ENCODE data around the gene BCKDHA. TPM values are rescaled to one million over a fixed set of nuclear protein-coding genes. Genes with fewer than 3 reads are reported as not detected.

Gene BCKDHA
- total and polyA plus RNA-seq, 2 of the 4 experiments (the other 2 are of a cell fraction) = 7.6 to 7.7 TPM

DNA sequence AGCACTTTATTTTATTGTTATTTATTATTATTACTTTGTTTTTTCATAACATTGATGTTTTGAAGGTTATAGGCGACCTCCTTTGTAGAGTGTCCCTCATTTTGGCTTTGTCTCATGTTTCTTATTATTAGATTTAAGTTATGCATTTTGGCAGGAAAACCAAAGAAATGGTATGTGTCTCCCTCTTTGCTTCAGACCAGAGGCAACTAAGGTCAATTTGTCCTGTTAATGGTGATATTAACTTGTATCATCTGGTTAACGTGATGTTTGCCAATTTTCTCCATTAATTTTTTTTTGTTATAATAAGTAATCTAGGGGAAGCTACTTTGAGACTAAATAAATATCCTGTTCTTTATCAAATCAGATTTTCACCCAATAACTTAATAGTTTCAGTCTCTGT is 25.1 kb upstream of the BCKDHA start:
- no peak overlapping the region for H3K56ac ChIP-seq (ENCODE audit: extremely low read depth, insufficient read depth, low read length)
- dilution Hi-C loops (cut with HindIII; ENCODE audit: low sequenced_read_pairs, unreplicated experiment) = no loop called here
- no peak overlapping the region for H2BK120ac ChIP-seq (ENCODE audit: low read depth, low read length)
- no peak overlapping the region for H3K23ac ChIP-seq (ENCODE audit: low read depth, low read length)
- H2AK5ac ChIP-seq (ENCODE audit: low read depth, low read length) = no peak overlapping the region
- peaks cover 14% of the 10 kb centered on the region for H3K4me1 ChIP-seq (ENCODE audit: control insufficient read depth, insufficient read depth, low read length)
- H4K5ac ChIP-seq (ENCODE audit: low read depth, low read length) = no peak overlapping the region
- H2AK9ac ChIP-seq (replicated peaks; ENCODE audit: low read depth, low read length, poor library complexity) = no peak overlapping the region
- H3K14ac ChIP-seq (replicated peaks; ENCODE audit: low read depth, low read length) = no peak overlapping the region
- in situ Hi-C loops (cut with MboI; ENCODE audit: low sequenced_read_pairs) = no loop called here
- H3K9ac ChIP-seq (ENCODE audit: low read depth, low read length) = no peak overlapping the region
- intact Hi-C loops (cut with micrococcal nuclease) = no loop called here
- no peak overlapping the region for H2BK15ac ChIP-seq (ENCODE audit: low read depth, low read length)
- no peaks in the 10 kb centered on the region for H3K9me3 ChIP-seq (ENCODE audit: control insufficient read depth, insufficient read depth, low read length)
- BruUV-seq (replicated peaks) = no TSS peak
- H3K79me1 ChIP-seq (ENCODE audit: low read depth in 1 of 2, low read length in 2 of 2) = peaks cover 9 to 37% of the 10 kb centered on the region in 2 experiments; a peak in 3 of 4 replicates
- WGBS, 2 experiments (ENCODE audit: extremely low coverage in 2 of 2, insufficient read length in 1 of 2) = no CpG with 5 or more reads among the region's 2 CpGs
- H3K27me3 ChIP-seq (ENCODE audit: control insufficient read depth, insufficient read depth, low read length) = no peaks in the 10 kb centered on the region
- no peak overlapping the region for H2AFZ ChIP-seq (replicated peaks; ENCODE audit: low read length, poor library complexity)
- H4K8ac ChIP-seq (ENCODE audit: low read depth in 2 of 2, low read length in 2 of 2) = no peak overlapping the region
- H2BK5ac ChIP-seq (ENCODE audit: low read depth, low read length, poor library complexity, severe bottlenecking) = no peak overlapping the region
- ChIA-PET POLR2A (ENCODE audit: unreplicated experiment) (interaction anchor here (0.6 kb wide), 1 partner anchor 13 kb away, joined by 3 read pairs; no protein-coding TSS in a partner anchor), CTCF (no interaction called here)
- TF ChIP-seq RFX5 (IDR thresholded peaks at IDR 0.05; ENCODE audit: low read depth, low read length) (no peak), NFE2L2 (IDR thresholded peaks at IDR 0.05; ENCODE audit: low read depth, low read length) (no peak), CHD1 (IDR thresholded peaks at IDR 0.05; ENCODE audit: low read depth, low read length) (no peak), BHLHE40 (IDR thresholded peaks at IDR 0.05; ENCODE audit: low read depth, low read length) (no peak), FOS (IDR thresholded peaks at IDR 0.05; ENCODE audit: low read depth, low read length) (no peak)
- TF ChIP-seq, protein P1, sequence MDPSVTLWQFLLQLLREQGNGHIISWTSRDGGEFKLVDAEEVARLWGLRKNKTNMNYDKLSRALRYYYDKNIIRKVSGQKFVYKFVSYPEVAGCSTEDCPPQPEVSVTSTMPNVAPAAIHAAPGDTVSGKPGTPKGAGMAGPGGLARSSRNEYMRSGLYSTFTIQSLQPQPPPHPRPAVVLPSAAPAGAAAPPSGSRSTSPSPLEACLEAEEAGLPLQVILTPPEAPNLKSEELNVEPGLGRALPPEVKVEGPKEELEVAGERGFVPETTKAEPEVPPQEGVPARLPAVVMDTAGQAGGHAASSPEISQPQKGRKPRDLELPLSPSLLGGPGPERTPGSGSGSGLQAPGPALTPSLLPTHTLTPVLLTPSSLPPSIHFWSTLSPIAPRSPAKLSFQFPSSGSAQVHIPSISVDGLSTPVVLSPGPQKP (IDR thresholded peaks at IDR 0.05; ENCODE audit: borderline replicate concordance, low read depth, low read length) = no peak
- TF ChIP-seq, protein P2, sequence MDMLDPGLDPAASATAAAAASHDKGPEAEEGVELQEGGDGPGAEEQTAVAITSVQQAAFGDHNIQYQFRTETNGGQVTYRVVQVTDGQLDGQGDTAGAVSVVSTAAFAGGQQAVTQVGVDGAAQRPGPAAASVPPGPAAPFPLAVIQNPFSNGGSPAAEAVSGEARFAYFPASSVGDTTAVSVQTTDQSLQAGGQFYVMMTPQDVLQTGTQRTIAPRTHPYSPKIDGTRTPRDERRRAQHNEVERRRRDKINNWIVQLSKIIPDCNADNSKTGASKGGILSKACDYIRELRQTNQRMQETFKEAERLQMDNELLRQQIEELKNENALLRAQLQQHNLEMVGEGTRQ (IDR thresholded peaks at IDR 0.05; ENCODE audit: low read depth, low read length) = no peak
- TF ChIP-seq, protein P3, sequence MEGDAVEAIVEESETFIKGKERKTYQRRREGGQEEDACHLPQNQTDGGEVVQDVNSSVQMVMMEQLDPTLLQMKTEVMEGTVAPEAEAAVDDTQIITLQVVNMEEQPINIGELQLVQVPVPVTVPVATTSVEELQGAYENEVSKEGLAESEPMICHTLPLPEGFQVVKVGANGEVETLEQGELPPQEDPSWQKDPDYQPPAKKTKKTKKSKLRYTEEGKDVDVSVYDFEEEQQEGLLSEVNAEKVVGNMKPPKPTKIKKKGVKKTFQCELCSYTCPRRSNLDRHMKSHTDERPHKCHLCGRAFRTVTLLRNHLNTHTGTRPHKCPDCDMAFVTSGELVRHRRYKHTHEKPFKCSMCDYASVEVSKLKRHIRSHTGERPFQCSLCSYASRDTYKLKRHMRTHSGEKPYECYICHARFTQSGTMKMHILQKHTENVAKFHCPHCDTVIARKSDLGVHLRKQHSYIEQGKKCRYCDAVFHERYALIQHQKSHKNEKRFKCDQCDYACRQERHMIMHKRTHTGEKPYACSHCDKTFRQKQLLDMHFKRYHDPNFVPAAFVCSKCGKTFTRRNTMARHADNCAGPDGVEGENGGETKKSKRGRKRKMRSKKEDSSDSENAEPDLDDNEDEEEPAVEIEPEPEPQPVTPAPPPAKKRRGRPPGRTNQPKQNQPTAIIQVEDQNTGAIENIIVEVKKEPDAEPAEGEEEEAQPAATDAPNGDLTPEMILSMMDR (conservative IDR thresholded peaks at IDR 0.05; ENCODE audit: low read depth, low read length) = no peak
- H4K20me1 ChIP-seq (ENCODE audit: insufficient read depth, low read length) = peaks cover 3% of the 10 kb centered on the region; the same call in 1 of the 2 replicates
- no peaks in the 10 kb centered on the region for H3K36me3 ChIP-seq (ENCODE audit: control insufficient read depth, insufficient read depth, low read length)
- no peak overlapping the region for H3K27ac ChIP-seq (ENCODE audit: insufficient read depth, low read length)
- ATAC-seq (ENCODE audit: low read depth) (no peak), DNase-seq (no peak)
- H3K4me3 ChIP-seq (ENCODE audit: insufficient read depth, low read depth, low read length) = no peak overlapping the region
- no peak overlapping the region for H3K18ac ChIP-seq (ENCODE audit: low read depth, low read length)
- no peak overlapping the region for H3K4me2 ChIP-seq (ENCODE audit: low read depth, low read length)
- H3K4ac ChIP-seq (ENCODE audit: low read depth, low read length) = no peak overlapping the region
- no peak overlapping the region for H4K91ac ChIP-seq (ENCODE audit: insufficient read depth, low read depth, low read length)
- H3K9me1 ChIP-seq (ENCODE audit: insufficient read depth, low read length) = peaks cover 7% of the 10 kb centered on the region
- H2BK20ac ChIP-seq (ENCODE audit: low read depth, low read length) = no peak overlapping the region
